ENCODE data around the gene ZNF333.

- TF ChIP-seq EP300 (IDR thresholded peaks at IDR 0.05) = no peak
- no peak for TF ChIP-seq CTCF (IDR thresholded peaks at IDR 0.05)
Measured at GRCh38 chr19:14683439-14683838, 6.4 kb upstream of the ZNF333 start.

Data from sigmoid colon (tissue), 4 donors.